ENCODE data around the gene USE1.

Gene USE1

GRCh38 chr19:17259118-17259780 lies 44.1 kb downstream of the USE1 start:
- no peak for DNase-seq

GRCh38 chr19:17259934-17260333 lies 44.8 kb downstream of the USE1 start:
- no peak for DNase-seq

GRCh38 chr19:17260842-17261325 lies 45.7 kb downstream of the USE1 start:
- DNase-seq = peak; percentile 72

- DNase-seq = no peak
These were observed 47.4 kb downstream of the USE1 start for GRCh38 chr19:17262557-17262956.

- DNase-seq = no peak
These were observed 48.8 kb downstream of the USE1 start for GRCh38 chr19:17263712-17264640.

GRCh38 chr19:17264641-17264979 lies 49.5 kb downstream of the USE1 start, which contains the start of gene USHBP1:
Gene USHBP1 (minus strand): TSS chr19:17264745. CDS start chr19:17264299, 446 bp downstream.
- DNase-seq = peak; percentile 49

GRCh38 chr19:17266026-17266425 lies 50.9 kb downstream of the USE1 start:
- no peak for DNase-seq

GRCh38 chr19:17266589-17266974 lies 51.4 kb downstream of the USE1 start:
- DNase-seq = no peak

- DNase-seq = peak; percentile 99
These were observed 52.0 kb downstream of the USE1 start, which contains the start of gene BABAM1 for GRCh38 chr19:17266975-17267788. Gene BABAM1 (plus strand): TSS chr19:17267443. CDS start chr19:17268807, 1,364 bp downstream.

- no peak for DNase-seq
These were observed 53.6 kb downstream of the USE1 start for GRCh38 chr19:17268754-17269153.

Measured in femur (tissue), 1 donor.